Smooth muscle cell of the brain vasculature (primary cell): Measurements from ENCODE around the gene ISOC2.
"Not testable (repeated sequence)": the region's sequence is repeated elsewhere in the genome, so short reads cannot be mapped to it uniquely, and the experiment has no call there.

ENCODE experiments used
- DNase-seq: peaks from one replicate; pipeline ENCODE4 v3.0.0-alpha.2; 2012; ENCODE audit warnings: low read depth, low spot score

Gene ISOC2

DNA sequence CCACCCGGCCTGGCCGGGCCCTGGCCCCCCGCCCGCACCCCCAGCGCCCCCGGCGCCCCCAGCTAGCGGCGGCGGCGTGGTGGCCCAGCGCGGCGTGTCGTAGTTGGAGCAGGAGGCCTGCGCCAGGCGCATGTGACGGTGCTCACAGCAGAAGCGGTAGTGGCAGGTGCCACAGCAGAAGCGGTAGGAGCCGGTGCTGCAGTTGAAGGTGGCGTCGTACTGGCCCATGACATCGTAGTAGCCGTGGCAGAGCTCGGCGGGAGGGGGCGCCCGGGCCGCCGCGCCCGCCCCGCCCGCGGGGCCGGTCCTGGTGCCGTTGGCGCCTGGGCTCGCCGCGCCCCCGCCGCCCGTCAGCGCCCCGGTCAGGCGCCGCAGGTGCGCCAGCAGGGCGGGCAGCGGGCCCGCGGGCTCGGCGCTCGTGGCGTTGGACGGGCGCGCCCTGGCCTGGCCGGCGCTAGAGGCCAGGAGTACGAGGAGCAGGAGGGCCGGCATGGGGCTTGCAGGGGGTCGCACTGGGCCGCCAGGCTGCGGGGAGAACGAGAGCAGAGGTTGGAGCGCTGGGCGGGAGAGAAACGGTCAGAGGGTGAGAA, 19.0 kb downstream of the ISOC2 start:
- DNase-seq = no peak

- DNase-seq = no peak
These were observed 19.6 kb downstream of the ISOC2 start for GRCh38 chr19:55441692-55442321.

DNA sequence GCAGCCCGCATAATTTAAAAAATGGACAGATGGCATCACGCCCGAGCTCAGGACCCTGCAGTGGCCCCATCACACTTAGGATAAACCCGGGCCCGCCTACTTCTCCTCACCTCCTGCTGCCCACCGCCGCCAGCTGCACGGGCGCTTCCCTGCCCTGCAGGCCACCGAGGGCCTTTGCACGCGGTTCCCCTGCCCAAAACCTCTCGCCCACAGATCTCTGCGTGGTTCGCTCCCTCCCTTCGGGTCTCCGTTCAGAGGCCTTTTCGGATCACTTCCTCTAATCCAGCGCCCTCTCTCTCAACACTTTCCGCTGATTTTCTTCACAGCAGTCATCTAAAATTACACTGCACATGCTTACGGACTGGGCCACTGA, 20.1 kb downstream of the ISOC2 start:
- no peak for DNase-seq

GRCh38 chr19:55440411-55441105, 20.9 kb downstream of the ISOC2 start:
- DNase-seq = no peak

DNA sequence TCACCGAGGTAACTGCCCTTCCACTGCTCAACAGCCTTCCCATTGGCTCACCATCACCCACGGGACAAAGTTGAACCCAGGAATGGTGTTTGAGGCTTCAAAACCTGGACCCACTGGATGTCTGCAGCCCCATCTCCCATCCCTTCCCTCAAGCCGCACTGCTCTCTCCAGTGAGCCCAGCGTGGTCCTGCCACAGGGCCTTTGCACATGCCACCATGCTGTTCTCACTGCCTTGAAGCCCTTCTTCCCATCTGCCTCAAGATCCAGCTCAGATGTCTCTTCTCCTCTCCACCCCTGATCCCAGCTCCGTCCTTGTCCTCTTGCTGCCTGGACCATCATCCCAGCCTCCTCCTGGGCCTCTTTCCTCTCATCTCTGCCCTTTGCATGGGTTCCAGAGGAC, 22.4 kb downstream of the ISOC2 start:
- DNase-seq = no peak

DNA sequence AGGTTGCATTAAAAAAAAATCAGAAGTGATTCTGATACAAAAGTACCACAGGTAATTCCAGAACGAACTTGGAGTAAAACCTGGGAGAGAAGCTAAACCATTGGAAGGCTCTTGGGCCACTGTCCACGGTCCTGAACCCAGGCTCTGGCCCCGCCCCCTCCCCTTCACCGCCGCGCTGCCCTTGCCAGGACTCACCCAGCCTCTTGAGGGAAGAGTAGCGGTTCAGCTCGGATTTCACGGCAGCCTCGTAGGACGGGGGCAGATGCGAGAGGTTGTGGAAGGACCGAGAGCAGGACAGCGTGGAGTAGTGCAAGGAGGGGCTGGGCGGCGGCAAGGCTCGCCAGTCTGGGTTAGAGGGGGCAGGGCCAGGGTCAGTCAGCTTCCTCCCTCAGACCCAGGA, 24.0 kb downstream of the ISOC2 start:
- no peak for DNase-seq

DNA sequence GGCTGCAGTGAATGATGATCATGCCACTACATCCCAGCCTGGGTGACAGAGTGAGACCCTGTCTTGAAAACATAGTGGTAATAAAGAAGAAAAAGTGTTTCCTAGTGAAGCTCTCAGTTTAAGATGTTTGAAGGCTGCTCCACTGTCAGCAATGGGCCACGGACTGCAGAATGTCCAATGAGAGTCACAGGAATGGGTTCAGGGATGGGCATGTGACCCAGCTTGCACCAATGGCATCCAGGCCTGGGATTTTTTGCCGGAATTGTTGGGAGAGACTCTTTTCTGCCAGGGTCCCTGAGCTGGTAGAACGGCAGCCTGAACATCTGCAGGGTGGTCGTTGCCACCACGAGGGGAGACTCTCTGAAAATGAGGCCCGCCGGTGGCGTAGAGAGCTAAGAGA, 24.6 kb downstream of the ISOC2 start:
- no peak for DNase-seq

- no peak for DNase-seq
These were observed 26.4 kb downstream of the ISOC2 start for GRCh38 chr19:55435020-55435419.

GRCh38 chr19:55434356-55434919, 27.0 kb downstream of the ISOC2 start:
- DNase-seq = no peak

DNA sequence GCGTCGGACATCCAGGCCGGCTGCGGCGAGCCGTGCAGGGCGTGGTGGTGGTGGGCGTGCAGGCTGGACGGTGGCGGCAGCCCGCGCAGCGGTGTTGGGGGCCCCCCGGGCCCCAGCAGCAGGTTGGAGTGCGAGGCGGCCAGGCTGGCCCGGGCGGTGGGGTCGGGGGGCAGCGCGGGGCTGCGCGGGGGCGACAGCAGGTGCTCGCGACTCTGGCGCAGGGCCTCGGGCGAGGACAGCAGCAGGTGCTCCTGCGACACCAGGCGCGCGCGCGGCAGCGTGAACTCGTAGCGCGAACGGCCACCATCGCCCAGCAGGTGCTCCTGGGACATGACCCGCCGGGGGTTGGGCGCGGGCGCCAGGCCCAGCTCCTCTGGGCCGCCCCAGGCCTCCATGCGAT, 28.1 kb downstream of the ISOC2 start:
- DNase-seq = no peak

- DNase-seq = no peak
These were observed 29.0 kb downstream of the ISOC2 start for GRCh38 chr19:55432241-55432959.

DNA sequence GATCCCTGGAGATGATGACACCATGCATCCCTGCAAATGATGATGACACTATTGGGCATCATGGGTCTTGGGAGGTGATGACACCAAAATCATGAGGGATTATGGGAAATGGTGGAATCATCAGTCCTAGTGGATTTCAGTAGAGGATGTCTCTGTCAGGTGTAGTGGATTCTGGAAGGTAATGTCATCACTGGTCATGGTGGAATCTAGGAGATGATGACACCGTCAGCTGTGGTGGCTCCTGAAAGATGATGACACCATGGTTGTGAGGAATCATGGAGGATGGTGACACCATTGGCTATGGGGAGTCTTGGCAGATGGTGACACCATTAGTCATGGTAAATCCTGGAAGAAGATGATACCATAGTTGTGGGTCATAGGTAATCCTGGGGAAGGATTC, 30.3 kb downstream of the ISOC2 start:
- DNase-seq = no peak

GRCh38 chr19:55426042-55426441, 35.4 kb downstream of the ISOC2 start:
- DNase-seq = no peak

- no peak for DNase-seq
These were observed 36.9 kb downstream of the ISOC2 start for GRCh38 chr19:55424518-55424917.

DNA sequence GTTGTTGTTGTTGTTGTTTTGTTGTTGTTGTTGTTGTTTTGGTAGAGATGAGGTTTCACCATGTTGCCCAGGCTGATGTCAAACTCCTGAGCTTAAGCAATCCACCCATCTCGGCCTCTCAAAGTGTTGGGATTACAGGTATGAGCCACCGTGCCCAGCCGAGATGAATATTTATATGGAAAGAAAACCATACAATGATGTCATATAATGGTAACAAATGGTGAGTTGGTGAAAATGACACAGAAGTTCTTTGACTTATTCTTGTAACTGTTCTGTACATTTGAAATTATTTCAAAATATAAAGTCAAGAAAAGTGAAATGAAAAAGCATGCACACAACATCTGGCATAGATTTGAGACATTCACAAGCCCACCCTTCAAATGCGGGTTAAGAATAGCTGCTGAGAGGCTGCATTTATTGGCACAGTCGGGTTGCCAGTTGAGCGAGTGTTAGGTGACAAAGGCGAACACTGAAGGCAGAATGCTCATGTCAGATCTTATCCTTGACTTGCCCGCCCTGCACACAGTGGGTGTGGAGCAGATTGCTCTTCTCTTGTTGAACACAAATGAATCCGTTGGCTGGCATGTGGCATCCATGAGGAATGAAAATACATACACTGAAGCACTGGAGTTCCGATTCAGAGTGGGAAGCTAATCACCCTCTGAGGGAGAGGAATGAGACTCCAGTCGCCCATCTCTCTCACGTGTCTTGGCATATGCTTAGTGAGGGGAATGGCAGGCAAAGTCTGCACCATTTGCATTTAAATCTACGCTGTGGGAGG, 38.0 kb downstream of the ISOC2 start:
- no peak for DNase-seq

DNA sequence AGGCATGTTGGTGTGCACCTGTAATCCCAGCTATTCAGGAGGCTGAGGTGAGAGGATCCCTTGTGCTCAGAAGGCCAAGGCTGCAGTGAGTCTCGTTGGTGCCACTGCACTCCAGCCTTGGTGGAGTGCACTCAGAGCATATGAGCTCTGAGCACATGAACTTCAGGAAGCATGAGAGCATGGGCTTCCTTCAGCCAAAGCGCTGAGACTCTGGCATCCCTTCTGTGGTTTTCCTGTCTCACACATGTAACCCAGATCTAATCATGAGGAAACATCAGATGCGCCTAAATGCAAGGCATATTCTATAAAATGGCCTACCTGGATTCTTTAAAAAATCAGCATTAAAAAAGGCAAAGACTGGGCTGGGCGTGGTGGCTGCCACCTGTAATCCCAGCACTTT, 40.2 kb downstream of the ISOC2 start:
- DNase-seq = not testable (repeated sequence)

DNA sequence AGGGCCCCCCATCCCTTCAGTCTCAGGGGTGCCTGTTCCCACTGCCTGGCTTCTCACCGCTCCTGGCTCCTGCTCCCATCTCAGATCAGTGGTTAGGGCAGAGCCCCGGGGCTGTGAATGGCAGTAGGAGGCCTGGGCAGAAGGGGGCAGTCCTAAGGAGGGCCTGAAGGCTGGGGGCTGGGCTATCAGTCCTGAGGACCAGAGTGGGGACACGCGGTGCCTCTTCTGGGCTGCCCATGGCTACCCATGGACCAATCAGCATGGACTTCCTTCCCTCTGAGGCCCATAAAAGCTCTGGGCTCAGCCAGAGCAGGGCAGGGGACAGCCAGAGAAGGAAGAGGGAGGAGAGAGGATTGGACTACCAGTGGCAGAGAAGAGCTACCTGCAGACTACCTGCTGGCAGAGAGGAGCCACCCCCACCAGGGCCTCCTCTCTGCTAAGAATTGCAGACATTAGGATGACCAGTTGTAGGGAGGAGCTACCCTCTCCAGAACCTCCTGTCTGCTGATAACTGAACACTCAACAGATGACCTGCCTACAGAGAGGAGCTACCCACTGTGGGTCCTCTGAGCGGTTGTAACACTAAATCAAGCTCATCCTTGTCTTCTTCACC, 41.7 kb downstream of the ISOC2 start:
- DNase-seq = no peak

GRCh38 chr19:55419103-55419502, 42.3 kb downstream of the ISOC2 start:
- no peak for DNase-seq

DNA sequence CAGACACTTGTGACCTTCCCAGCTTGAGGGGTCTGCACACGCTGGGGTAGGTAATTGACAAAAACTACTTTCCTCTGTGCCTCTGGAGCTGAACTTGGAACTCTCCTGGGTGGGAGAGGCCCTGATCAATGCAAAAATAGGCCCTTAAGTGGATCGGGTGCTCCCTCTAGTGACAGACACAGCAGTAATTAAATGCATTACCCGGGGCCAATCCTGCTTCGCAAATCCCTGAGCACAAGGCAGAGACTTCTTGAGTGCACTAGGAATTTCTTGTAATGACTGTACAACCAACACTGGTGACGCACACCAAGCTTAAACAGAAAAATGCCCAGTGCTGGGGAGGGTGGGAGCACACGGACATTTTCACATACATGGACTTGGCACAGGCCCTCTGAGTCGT, 43.3 kb downstream of the ISOC2 start:
- peak; percentile 54 for DNase-seq

DNA sequence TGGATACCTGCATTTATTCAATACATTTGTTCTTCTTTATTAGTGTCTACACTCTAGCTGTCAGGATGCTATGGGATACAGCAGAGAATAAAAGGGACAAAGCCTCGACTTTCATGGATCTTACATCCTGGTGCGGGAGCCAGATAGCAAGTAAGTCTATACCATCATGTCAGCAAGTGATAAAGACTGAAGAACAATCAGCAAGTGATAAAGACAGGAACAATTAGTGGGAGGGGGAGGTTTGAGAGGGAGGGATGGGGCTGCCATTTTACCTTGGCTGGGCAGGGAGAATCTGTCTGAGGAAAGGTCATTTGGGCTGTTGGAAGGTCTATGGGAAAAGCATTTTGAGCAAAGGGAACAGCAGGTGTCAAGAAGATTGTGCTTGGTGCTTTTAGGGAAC, 51.3 kb downstream of the ISOC2 start:
- DNase-seq = no peak

- not testable (repeated sequence) for DNase-seq
These were observed 52.3 kb downstream of the ISOC2 start for GRCh38 chr19:55409179-55409578.
